Stomach (tissue), 9 donors: ENCODE results near the gene FAM50A. TPM values are rescaled to one million over a fixed set of nuclear protein-coding genes. Genes with fewer than 3 reads are reported as not detected.

ENCODE experiments used
- DNase-seq, 2 donors: peaks; one replicate each; pipeline versions ENCODE4 v3.0.0 to v3.0.0-alpha.2; 2013 to 2019
- H3K27ac ChIP-seq, 5 donors: fragments of 200-600 bp in 4 of 5; sonication (generic) in 4 of 5; one replicate each; pipeline ENCODE4 v1.5.1; 2013 to 2019; ENCODE audit warnings: mild to moderate bottlenecking in 1 of 5, moderate library complexity in 1 of 5
- H3K27me3 ChIP-seq, 3 donors: fragments of 200-600 bp; sonication (generic); one replicate each; pipeline ENCODE4 v1.5.1; 2017 to 2019; ENCODE audit warnings: mixed run types in 1 of 3
- H3K36me3 ChIP-seq, 4 donors: fragments of 200-600 bp; sonication (generic); 1 replicate in 3 of 4; 2 replicates in 1 of 4; pipeline ENCODE4 v1.5.1; 2016 to 2019
- H3K4me1 ChIP-seq, 4 donors: fragments of 200-600 bp; sonication (generic); one replicate each; pipeline ENCODE4 v1.5.1; 2016 to 2019
- H3K4me3 ChIP-seq, 4 donors: fragments of 200-600 bp; sonication (generic) in 3 of 4; one replicate each; pipeline ENCODE4 v1.5.1; 2016 to 2019; ENCODE audit warnings: mild to moderate bottlenecking in 1 of 4
- H3K9me3 ChIP-seq, 4 donors: fragments of 200-600 bp; sonication (generic); one replicate each; pipeline ENCODE4 v1.5.1; 2016 to 2019
- EP300 ChIP-seq: sonication (generic); formaldehyde crosslinking; IDR thresholded peaks from one replicate; pipeline ENCODE4 v1.6.1; 2017; ENCODE audit warnings: antibody characterized with exemption
- POLR2A ChIP-seq, 4 donors: fragments of 450-650 bp; IDR thresholded peaks; one replicate each; pipeline ENCODE4 v1.6.1; 2016; ENCODE audit warnings: antibody characterized with exemption in 4 of 4, control low read depth in 2 of 4, mild to moderate bottlenecking in 1 of 4, moderate library complexity in 1 of 4
- POLR2AphosphoS5 ChIP-seq, 3 donors: sonication (generic); formaldehyde crosslinking; IDR thresholded peaks; one replicate each; pipeline ENCODE4 v1.6.1; 2016; ENCODE audit warnings: antibody characterized with exemption in 3 of 3
- WGBS, 5 donors: extraction: QIAGEN DNeasy Blood & Tissue Kit in 3 of 5; methylation state at CpG; one replicate each; pipeline versions ENCODE4 v1.1.5 to v1.1.7; 2013 to 2018; 5-methylcytosine and 5-hydroxymethylcytosine counted together
- intact Hi-C: fragments of 100-400 bp; cut with DNase I; formaldehyde crosslinking; loops from one replicate; pipeline ENCODE4 v1.15.1; 2023; ENCODE audit warnings: low total_unique reads
- polyA plus RNA-seq, 3 donors: library from polyadenylated mRNA; stranded (reverse); fragments of 200-250 nt; gene quantifications; one replicate each; pipeline ENCODE4 v1.2.3, GENCODE V29; 2013
- total RNA-seq, 5 donors: library from RNA; depleted of rRNA; stranded (reverse); fragments of >200 nt; gene quantifications; one replicate each; pipeline versions ENCODE4 v1.1.0 to v1.2.3, GENCODE V29; 2014 to 2016
- TF ChIP-seq, protein P1 (sequence below), 7 experiments: fragments of 450-650 bp in 4 of 7; fragments of 200-600 bp in 3 of 7; sonication (generic) in 3 of 7; IDR thresholded peaks; one replicate each; pipeline ENCODE4 v1.5.1; 2016 to 2019; ENCODE audit warnings: antibody characterized with exemption in 7 of 7, control low read depth in 2 of 7, mild to moderate bottlenecking in 1 of 7
- donor health status: healthy with polysubstance abuse.
- donor health status: Bipolar disorder and iron deficiency.
- donor health status: healthy.

Gene FAM50A
- total and polyA plus RNA-seq, 8 donors = 16.7 to 162 (median 67.4) TPM

DNA sequence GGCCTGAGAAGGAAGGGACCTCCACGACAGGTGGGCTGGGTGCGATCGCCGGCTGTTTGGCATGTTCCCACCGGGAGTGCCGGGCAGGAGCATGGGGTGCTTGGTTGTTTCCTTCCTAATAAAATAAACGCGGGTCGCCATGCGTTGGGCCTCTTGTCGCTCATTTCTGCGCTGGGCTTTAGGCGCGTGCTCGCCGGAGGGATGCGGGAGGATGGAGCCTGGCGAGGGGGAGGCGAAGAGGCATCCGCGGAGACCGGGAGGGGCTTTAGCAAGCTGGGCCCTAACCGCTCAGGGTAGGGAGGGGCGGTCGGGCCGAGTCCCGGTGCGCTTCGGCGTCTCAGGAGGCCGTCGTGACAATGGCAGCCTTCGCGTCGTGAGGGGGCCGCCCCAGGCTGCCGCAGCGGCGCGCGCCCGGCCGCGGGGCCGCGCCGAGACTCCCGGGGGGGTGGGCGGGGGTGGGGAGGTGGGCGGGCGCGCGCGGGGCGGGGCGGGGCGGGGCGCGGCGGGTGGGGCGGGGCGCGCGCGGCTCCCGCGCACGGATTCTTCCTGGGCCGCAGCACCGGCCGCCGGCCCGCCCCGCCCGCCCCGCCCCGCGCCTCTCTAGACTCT is 7.5 kb upstream of the FAM50A start:
- Histone ChIP-seq H3K27me3 (no peaks in the 10 kb centered on the region), H3K36me3 (peaks cover 4 to 73% (median 58%) of the 10 kb centered on the region in 4 donors), H3K9me3 (peaks cover 0 to 3% (median 0%) of the 10 kb centered on the region in 4 donors), H3K4me1 (peaks cover 0 to 47% (median 19%) of the 10 kb centered on the region in 4 donors), H3K4me3 (peak overlapping the region; percentile 70 to 88 (median 76)), H3K27ac (peak overlapping the region; percentile 81 to 95 (median 87))
- DNase-seq = peak in 1 of 2 donors; percentile 71
- intact Hi-C loops = no loop called here
- 7 to 43% (median 34%) methylated on average over 9 to 41 of the region's 78 CpGs for WGBS, 5 donors
- TF ChIP-seq POLR2AphosphoS5 (IDR thresholded peaks at IDR 0.05) (no peak), POLR2A (IDR thresholded peaks at IDR 0.05) (no peak), EP300 (no peak)
- TF ChIP-seq, protein P1, sequence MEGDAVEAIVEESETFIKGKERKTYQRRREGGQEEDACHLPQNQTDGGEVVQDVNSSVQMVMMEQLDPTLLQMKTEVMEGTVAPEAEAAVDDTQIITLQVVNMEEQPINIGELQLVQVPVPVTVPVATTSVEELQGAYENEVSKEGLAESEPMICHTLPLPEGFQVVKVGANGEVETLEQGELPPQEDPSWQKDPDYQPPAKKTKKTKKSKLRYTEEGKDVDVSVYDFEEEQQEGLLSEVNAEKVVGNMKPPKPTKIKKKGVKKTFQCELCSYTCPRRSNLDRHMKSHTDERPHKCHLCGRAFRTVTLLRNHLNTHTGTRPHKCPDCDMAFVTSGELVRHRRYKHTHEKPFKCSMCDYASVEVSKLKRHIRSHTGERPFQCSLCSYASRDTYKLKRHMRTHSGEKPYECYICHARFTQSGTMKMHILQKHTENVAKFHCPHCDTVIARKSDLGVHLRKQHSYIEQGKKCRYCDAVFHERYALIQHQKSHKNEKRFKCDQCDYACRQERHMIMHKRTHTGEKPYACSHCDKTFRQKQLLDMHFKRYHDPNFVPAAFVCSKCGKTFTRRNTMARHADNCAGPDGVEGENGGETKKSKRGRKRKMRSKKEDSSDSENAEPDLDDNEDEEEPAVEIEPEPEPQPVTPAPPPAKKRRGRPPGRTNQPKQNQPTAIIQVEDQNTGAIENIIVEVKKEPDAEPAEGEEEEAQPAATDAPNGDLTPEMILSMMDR (IDR thresholded peaks at IDR 0.05) = no peak

DNA sequence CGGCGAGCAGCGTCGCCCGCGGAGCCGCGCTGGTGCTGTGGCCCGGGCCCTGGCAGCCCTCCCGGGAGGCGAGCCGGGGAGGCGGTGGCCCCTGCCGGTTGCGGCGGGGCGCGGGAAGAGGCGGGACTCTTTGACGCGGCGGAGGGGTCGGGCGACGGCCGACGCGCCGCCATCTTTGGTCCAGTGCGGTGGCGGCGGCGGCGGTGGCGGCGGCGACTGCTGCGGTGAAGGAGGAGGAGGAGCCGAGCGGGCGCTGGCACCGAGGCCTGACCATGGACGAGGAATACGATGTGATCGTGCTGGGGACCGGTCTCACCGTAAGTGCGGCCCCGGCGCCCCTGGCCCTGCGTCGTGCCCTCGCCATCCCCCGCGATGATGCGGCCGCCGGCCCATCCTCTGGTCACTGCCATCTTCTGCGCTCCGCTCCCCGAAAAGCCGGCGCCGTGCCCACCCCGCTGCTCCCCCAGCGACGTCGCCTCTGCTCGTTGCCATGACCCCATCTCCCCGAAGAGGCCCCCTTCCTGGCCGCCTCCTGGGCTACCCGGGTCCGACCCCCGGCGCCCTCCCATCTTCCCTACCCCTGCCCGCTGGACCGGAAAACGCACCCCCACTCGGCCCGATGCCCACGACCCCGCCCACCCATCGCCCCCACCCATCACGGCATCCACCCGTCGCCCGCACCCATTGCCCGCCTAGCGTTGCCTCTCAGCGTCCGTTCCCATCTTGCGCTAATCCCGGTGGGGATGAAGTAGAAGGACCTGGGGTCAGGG is 6.8 kb upstream of the FAM50A start, which contains the start of gene GDI1:
Gene GDI1, plus strand, starts transcription at position 172 of the 770 bp plus-strand sequence. Its CDS starts 101 bp downstream, at position 273.
- peak within 1 kb of the TSS; percentile 81 to 95 (median 87) for H3K27ac ChIP-seq
- no peaks in the 10 kb centered on the region for H3K27me3 ChIP-seq
- peaks cover 0 to 3% (median 0%) of the 10 kb centered on the region in 4 donors for H3K9me3 ChIP-seq
- intact Hi-C loops = no loop called here
- H3K36me3 ChIP-seq = peaks cover 2 to 77% (median 59%) of the 10 kb centered on the region in 4 donors
- peak; percentile 43 to 78 for DNase-seq
- TF ChIP-seq EP300 (no peak), POLR2AphosphoS5 (IDR thresholded peaks at IDR 0.05) (peak in 2 of 3 donors; percentile 26 to 39), POLR2A (IDR thresholded peaks at IDR 0.05) (no peak)
- H3K4me1 ChIP-seq = peaks cover 0 to 40% (median 18%) of the 10 kb centered on the region in 4 donors
- WGBS, 5 donors = 0 to 39% (median 1%) methylated on average over 3 to 57 of the region's 93 CpGs
- peak within 1 kb of the TSS; percentile 70 to 88 (median 76) for H3K4me3 ChIP-seq

GRCh38 chrX:154437971-154438893 is 5.7 kb upstream of the FAM50A start:
- no peak for DNase-seq
- 40 to 69% (median 57%) methylated on average over 22 to 28 of the region's 28 CpGs for WGBS, 5 donors
- peak overlapping the region; percentile 70 to 88 (median 76) for H3K4me3 ChIP-seq
- peak overlapping the region; percentile 19 to 95 (median 82) for H3K27ac ChIP-seq
- no peaks in the 10 kb centered on the region for H3K27me3 ChIP-seq
- peaks cover 0 to 40% (median 17%) of the 10 kb centered on the region in 4 donors for H3K4me1 ChIP-seq
- peaks cover 0 to 3% (median 0%) of the 10 kb centered on the region in 4 donors for H3K9me3 ChIP-seq
- TF ChIP-seq POLR2A (IDR thresholded peaks at IDR 0.05) = no peak
- TF ChIP-seq POLR2AphosphoS5 (IDR thresholded peaks at IDR 0.05) = no peak
- no peak for TF ChIP-seq EP300
- TF ChIP-seq, protein P1 (IDR thresholded peaks at IDR 0.05) = no peak
- H3K36me3 ChIP-seq = peaks cover 0 to 73% (median 57%) of the 10 kb centered on the region in 4 donors
- intact Hi-C loops = no loop called here

GRCh38 chrX:154439841-154440240 is 4.1 kb upstream of the FAM50A start:
- peaks cover 0 to 57% (median 42%) of the 10 kb centered on the region in 4 donors for H3K36me3 ChIP-seq
- peaks cover 1 to 45% (median 24%) of the 10 kb centered on the region in 4 donors for H3K4me1 ChIP-seq
- intact Hi-C loops = no loop called here
- TF ChIP-seq, protein P1 (IDR thresholded peaks at IDR 0.05) = no peak
- no peak for TF ChIP-seq EP300
- TF ChIP-seq POLR2A (IDR thresholded peaks at IDR 0.05) = no peak
- TF ChIP-seq POLR2AphosphoS5 (IDR thresholded peaks at IDR 0.05) = no peak
- WGBS, 5 donors = 80 to 91% (median 89%) methylated on average over 3 to 18 of the region's 18 CpGs
- H3K27ac ChIP-seq = no peak overlapping the region
- H3K27me3 ChIP-seq = no peaks in the 10 kb centered on the region
- no peak for DNase-seq
- H3K9me3 ChIP-seq = peaks cover 0 to 3% (median 0%) of the 10 kb centered on the region in 4 donors
- no peak overlapping the region for H3K4me3 ChIP-seq
